ENCODE data around the gene C1QL2.

The C1QL2 gene

DNA sequence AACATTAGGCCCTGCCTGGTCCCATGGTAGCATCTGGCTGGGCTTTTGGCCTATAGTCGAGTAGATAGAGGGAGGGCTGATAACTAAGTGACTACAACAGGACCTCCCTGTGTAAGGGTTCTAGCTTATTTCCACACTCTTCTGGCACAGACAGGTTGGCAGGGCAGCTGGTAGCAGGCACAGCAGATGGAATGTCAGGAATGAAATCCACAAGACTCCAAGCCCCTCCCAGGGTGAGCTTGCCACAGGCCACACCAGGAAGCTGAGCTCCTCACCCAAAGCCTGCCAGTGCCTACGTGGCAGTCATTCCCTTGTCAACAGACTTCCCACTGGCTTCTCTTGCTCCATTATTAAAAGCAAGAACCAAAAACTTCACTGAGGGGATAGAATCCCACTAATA, 20.7 kb upstream of the C1QL2 start:
- no peak overlapping the region for H2AFZ ChIP-seq (ENCODE audit: low read length, unreplicated experiment)
- H3K4me3 ChIP-seq (ENCODE audit: low read depth, low read length) = no peak overlapping the region
- no peaks in the 10 kb centered on the region for H3K36me3 ChIP-seq (ENCODE audit: insufficient read depth, low read length)
- H3K4me1 ChIP-seq (ENCODE audit: control insufficient read depth, insufficient read depth, low read length, unreplicated experiment) = peaks cover 8% of the 10 kb centered on the region
- no peak overlapping the region for H3K27ac ChIP-seq (ENCODE audit: low read depth, low read length)
- no peaks in the 10 kb centered on the region for H3K27me3 ChIP-seq (ENCODE audit: insufficient read depth, low read length)
- H3K79me2 ChIP-seq (ENCODE audit: control insufficient read depth, insufficient read depth, low read length, unreplicated experiment) = no peaks in the 10 kb centered on the region

DNA sequence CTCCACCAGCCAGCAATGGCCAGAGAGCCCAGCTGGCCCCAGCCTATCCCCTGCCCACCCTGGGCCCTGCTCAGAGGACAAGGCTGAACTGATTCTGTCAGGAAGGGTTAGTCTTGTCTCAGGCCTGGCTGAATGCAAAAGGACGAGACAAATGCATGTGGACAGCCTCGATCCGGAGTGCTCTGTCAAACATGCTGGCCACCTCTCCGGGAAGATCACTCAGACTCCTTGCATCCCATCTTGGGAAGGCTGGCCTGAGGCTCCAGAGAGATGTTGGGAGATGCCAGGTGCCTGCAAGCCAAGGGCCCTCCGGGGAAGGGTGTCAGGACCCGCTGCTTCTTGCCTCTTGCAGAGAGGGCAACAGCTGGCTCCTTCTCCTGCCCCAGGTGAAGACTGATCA, 20.2 kb upstream of the C1QL2 start:
- no peaks in the 10 kb centered on the region for H3K27me3 ChIP-seq (ENCODE audit: insufficient read depth, low read length)
- H3K4me1 ChIP-seq (ENCODE audit: control insufficient read depth, insufficient read depth, low read length, unreplicated experiment) = peaks cover 8% of the 10 kb centered on the region
- no peak overlapping the region for H3K4me3 ChIP-seq (ENCODE audit: low read depth, low read length)
- no peak overlapping the region for H2AFZ ChIP-seq (ENCODE audit: low read length, unreplicated experiment)
- H3K79me2 ChIP-seq (ENCODE audit: control insufficient read depth, insufficient read depth, low read length, unreplicated experiment) = no peaks in the 10 kb centered on the region
- H3K36me3 ChIP-seq (ENCODE audit: insufficient read depth, low read length) = no peaks in the 10 kb centered on the region
- no peak overlapping the region for H3K27ac ChIP-seq (ENCODE audit: low read depth, low read length)

DNA sequence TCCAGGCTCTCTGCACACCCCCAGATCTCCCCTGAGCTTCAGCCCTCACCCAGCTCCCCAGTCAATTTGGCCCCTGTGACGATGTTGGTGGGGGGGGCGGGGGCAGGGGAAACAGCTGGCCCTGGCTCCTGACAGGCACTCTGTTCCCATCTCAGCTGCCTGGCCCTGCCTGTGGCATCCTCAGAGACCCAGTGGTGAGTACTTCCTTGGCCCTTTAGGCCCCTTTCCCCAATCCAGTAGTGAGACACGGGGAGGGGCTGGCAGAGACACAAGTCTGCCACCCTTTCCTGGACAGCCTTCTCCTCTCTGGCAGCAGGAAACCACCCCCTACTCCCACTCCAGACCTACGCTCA, 19.3 kb upstream of the C1QL2 start:
- no peaks in the 10 kb centered on the region for H3K36me3 ChIP-seq (ENCODE audit: insufficient read depth, low read length)
- no peak overlapping the region for H2AFZ ChIP-seq (ENCODE audit: low read length, unreplicated experiment)
- no peak overlapping the region for H3K27ac ChIP-seq (ENCODE audit: low read depth, low read length)
- H3K27me3 ChIP-seq (ENCODE audit: insufficient read depth, low read length) = no peaks in the 10 kb centered on the region
- H3K4me1 ChIP-seq (ENCODE audit: control insufficient read depth, insufficient read depth, low read length, unreplicated experiment) = peaks cover 8% of the 10 kb centered on the region
- H3K4me3 ChIP-seq (ENCODE audit: low read depth, low read length) = no peak overlapping the region
- no peaks in the 10 kb centered on the region for H3K79me2 ChIP-seq (ENCODE audit: control insufficient read depth, insufficient read depth, low read length, unreplicated experiment)

DNA sequence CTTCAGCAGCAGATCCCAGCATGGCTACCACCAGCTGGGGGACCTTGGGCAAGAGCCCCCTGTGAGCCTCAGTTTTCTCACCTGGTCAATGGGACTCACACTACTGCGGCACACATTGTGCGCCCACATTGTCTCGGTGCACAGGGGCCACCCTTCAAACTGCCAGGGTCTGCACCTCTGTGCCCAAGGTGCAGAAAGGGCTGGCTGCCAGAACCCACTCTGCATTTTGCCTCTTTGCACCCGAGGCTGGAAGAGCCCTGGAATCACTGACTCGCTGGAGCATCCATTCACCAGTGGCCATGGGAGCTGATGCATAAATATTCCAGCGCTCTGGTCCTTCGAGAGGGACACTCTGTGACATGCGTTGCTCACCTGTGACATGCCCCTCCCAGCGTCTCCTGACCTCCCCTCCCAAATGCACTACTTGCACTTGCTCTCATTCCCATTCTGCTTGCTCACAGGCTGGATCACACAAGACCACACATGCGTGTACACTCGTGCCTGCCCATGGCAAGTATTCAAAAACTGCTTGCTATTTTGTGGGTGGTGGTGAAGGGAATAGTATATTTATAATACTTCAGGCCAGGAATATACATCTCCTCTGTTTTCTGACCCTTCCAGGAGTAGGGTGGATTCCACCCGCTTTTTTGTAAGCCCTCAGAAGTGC, 18.8 kb upstream of the C1QL2 start:
- Histone ChIP-seq H3K36me3 (ENCODE audit: insufficient read depth, low read length) (no peaks in the 10 kb centered on the region), H3K4me3 (ENCODE audit: low read depth, low read length) (no peak overlapping the region), H3K27ac (ENCODE audit: low read depth, low read length) (no peak overlapping the region), H3K4me1 (ENCODE audit: control insufficient read depth, insufficient read depth, low read length, unreplicated experiment) (peaks cover 8% of the 10 kb centered on the region), H3K27me3 (ENCODE audit: insufficient read depth, low read length) (no peaks in the 10 kb centered on the region), H2AFZ (ENCODE audit: low read length, unreplicated experiment) (no peak overlapping the region), H3K79me2 (ENCODE audit: control insufficient read depth, insufficient read depth, low read length, unreplicated experiment) (no peaks in the 10 kb centered on the region)

DNA sequence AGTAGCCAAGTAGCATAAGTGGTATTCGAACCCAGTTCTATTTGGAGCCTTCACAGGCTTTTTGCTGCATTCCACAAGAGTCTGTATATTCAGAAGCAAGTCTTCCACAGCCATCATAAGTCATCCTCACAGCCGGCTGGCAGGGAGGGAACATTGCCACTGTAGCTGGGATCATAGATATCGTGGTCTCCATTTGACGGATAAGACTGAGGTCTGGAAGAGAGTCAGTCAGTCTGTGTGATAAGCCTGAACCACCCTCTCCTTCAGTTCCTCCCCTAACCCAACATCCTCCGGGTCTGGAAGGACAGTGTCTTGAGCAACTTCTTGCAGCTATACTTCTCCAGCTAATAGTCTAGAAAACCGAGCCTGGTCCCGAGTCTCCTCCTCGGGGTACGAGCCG, 17.0 kb upstream of the C1QL2 start:
- H3K4me1 ChIP-seq (ENCODE audit: control insufficient read depth, insufficient read depth, low read length, unreplicated experiment) = peaks cover 8% of the 10 kb centered on the region

DNA sequence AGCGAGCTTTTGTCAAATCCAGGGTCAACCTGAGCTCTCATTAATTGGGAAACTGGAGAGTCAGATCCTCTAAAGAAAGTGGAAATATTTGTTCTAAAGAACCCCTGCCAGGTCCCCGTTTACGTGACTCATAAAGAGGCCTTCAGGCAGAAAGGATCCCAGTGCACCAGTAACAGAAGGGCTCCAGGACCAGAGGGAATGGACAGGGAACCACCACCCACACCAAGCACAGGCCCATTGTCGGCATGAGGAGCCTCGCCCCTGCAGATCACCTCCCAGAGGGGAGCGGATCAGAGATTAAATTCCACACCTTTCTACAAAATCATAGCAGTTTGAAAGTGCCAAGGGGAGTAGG, 16.4 kb upstream of the C1QL2 start:
- H2AFZ ChIP-seq (ENCODE audit: low read length, unreplicated experiment) = no peak overlapping the region

More for the DNA sequence above, 17.0 kb upstream of the C1QL2 start:
- H2AFZ ChIP-seq (ENCODE audit: low read length, unreplicated experiment) = no peak overlapping the region
- H3K4me3 ChIP-seq (ENCODE audit: low read depth, low read length) = no peak overlapping the region
- no peak overlapping the region for H3K27ac ChIP-seq (ENCODE audit: low read depth, low read length)
- H3K36me3 ChIP-seq (ENCODE audit: insufficient read depth, low read length) = no peaks in the 10 kb centered on the region
- no peaks in the 10 kb centered on the region for H3K79me2 ChIP-seq (ENCODE audit: control insufficient read depth, insufficient read depth, low read length, unreplicated experiment)
- peaks cover 3% of the 10 kb centered on the region; the same call in 1 of the 2 replicates for H3K27me3 ChIP-seq (ENCODE audit: insufficient read depth, low read length)

DNA sequence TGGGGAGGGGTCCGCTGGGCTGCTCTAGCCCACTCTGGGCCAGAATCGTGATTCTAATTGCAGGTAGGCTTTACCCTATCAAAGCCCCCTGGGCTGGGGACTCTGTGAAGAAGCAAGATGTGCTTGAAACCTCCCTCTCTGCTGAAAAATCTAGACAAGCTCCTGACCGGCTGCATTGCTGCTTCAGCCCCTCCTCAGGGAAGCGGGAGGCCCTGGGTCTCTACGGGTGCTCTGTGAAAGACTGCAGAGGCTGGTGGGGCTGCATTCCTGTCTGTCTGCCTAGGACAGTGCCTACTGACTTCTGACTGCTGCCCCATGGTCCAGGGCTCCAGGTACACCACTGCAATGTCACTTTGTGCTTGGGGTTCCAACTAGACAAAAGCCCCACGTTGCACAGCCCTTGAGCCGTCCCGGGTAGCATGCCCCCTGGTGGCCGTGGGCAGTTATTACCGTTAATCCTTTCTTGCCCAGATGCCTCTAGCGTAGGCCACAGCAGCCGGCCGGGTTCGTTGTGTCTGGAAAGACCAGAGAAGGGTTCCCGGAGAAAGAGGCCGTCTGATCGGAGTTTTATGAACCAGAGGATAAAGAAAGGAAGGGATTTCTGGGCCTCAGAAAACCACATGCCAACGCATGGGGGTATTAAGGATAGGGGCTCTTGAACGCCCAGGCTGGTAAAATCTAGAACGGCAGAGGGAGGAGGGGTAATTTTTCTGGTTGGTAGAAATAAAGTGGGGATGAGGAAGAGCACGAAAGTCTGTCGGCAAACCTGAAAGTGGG, 15.9 kb upstream of the C1QL2 start:
- peaks cover 11% of the 10 kb centered on the region; the same call in 1 of the 2 replicates for H3K27me3 ChIP-seq (ENCODE audit: insufficient read depth, low read length)
- H3K36me3 ChIP-seq (ENCODE audit: insufficient read depth, low read length) = no peaks in the 10 kb centered on the region
- peaks cover 4% of the 10 kb centered on the region for H3K4me1 ChIP-seq (ENCODE audit: control insufficient read depth, insufficient read depth, low read length, unreplicated experiment)
- no peak overlapping the region for H3K27ac ChIP-seq (ENCODE audit: low read depth, low read length)
- H3K79me2 ChIP-seq (ENCODE audit: control insufficient read depth, insufficient read depth, low read length, unreplicated experiment) = no peaks in the 10 kb centered on the region
- no peak overlapping the region for H2AFZ ChIP-seq (ENCODE audit: low read length, unreplicated experiment)
- no peak overlapping the region for H3K4me3 ChIP-seq (ENCODE audit: low read depth, low read length)

More for the DNA sequence above, 16.4 kb upstream of the C1QL2 start:
- peaks cover 5% of the 10 kb centered on the region; the same call in 1 of the 2 replicates for H3K27me3 ChIP-seq (ENCODE audit: insufficient read depth, low read length)
- peaks cover 8% of the 10 kb centered on the region for H3K4me1 ChIP-seq (ENCODE audit: control insufficient read depth, insufficient read depth, low read length, unreplicated experiment)
- no peaks in the 10 kb centered on the region for H3K36me3 ChIP-seq (ENCODE audit: insufficient read depth, low read length)
- no peak overlapping the region for H3K4me3 ChIP-seq (ENCODE audit: low read depth, low read length)
- no peak overlapping the region for H3K27ac ChIP-seq (ENCODE audit: low read depth, low read length)
- no peaks in the 10 kb centered on the region for H3K79me2 ChIP-seq (ENCODE audit: control insufficient read depth, insufficient read depth, low read length, unreplicated experiment)

DNA sequence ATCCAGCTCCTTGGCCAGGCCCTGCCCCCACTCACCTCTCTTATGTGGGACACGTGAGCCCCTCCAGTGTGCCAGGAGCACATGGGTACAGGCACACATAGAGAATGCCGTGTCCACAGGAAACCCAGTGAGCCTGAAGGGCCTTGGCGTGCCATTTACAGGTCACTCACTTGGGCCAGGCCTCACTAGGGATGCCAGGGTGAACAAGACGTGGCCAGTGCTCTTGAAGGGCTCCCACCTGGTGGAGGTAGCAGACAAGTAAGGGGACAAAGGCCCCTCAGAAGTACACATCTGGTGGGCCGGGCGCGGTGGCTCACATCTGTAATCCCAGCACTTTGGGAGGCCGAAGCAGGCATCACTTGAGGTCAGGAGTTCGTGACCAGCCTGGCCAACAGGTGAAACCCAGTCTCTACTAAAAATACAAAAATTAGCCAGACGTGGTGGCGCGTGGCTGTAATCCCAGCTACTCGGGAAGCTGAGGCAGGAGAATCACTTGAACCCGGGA, 15.1 kb upstream of the C1QL2 start:
- H3K4me1 ChIP-seq (ENCODE audit: control insufficient read depth, insufficient read depth, low read length, unreplicated experiment) = no peaks in the 10 kb centered on the region
- no peaks in the 10 kb centered on the region for H3K79me2 ChIP-seq (ENCODE audit: control insufficient read depth, insufficient read depth, low read length, unreplicated experiment)
- no peak overlapping the region for H2AFZ ChIP-seq (ENCODE audit: low read length, unreplicated experiment)
- no peak overlapping the region for H3K27ac ChIP-seq (ENCODE audit: low read depth, low read length)
- peaks cover 18% of the 10 kb centered on the region for H3K27me3 ChIP-seq (ENCODE audit: insufficient read depth, low read length)
- H3K4me3 ChIP-seq (ENCODE audit: low read depth, low read length) = no peak overlapping the region
- no peaks in the 10 kb centered on the region for H3K36me3 ChIP-seq (ENCODE audit: insufficient read depth, low read length)

DNA sequence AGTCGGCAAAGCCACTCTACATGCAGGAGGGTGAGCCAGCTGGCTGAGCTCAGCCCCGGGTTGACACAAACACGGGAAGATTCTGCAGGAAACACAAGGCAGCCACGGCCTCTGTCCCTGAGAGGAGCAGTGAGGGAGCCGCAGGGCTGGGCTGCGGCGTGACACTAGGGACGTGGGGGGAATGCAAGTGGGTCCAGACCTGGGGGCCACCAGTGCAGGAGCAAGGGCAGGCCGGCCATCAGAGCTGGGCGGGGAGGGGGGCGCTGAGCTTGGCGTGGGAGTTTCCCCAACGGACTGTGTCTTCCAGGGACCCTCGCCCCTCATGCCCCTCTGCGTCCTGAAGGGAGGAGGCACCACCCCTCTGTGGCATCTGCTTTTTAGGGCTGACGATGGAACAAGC, 12.0 kb upstream of the C1QL2 start:
- H2AFZ ChIP-seq (ENCODE audit: low read length, unreplicated experiment) = no peak overlapping the region
- no peaks in the 10 kb centered on the region for H3K36me3 ChIP-seq (ENCODE audit: insufficient read depth, low read length)
- no peak overlapping the region for H3K27ac ChIP-seq (ENCODE audit: low read depth, low read length)
- H3K79me2 ChIP-seq (ENCODE audit: control insufficient read depth, insufficient read depth, low read length, unreplicated experiment) = no peaks in the 10 kb centered on the region
- no peak overlapping the region for H3K4me3 ChIP-seq (ENCODE audit: low read depth, low read length)
- no peaks in the 10 kb centered on the region for H3K4me1 ChIP-seq (ENCODE audit: control insufficient read depth, insufficient read depth, low read length, unreplicated experiment)
- peaks cover 31% of the 10 kb centered on the region for H3K27me3 ChIP-seq (ENCODE audit: insufficient read depth, low read length)

DNA sequence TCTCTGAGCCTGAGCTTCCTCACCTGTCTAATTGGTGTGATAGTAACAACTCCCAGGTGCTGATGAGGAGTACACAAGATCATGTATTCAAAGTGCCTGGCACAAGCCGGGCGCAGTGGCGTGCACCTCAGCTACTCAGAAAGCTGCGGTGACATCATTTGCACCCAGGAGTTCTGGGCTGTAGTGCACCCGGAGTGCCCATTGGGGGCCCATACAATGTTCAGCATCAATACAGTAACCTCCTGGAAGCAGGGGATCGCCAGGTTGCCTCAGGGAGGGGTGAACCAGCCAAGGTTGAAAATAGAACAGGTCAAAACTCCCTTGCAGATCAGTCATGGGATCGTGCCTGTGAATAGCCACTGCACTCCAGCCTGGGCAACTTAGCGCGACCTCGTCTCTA, 11.2 kb upstream of the C1QL2 start:
- peaks cover 36% of the 10 kb centered on the region for H3K27me3 ChIP-seq (ENCODE audit: insufficient read depth, low read length)

More for the DNA sequence above, 11.2 kb upstream of the C1QL2 start:
- Histone ChIP-seq H3K27ac (ENCODE audit: low read depth, low read length) (no peak overlapping the region), H3K4me1 (ENCODE audit: control insufficient read depth, insufficient read depth, low read length, unreplicated experiment) (no peaks in the 10 kb centered on the region), H2AFZ (ENCODE audit: low read length, unreplicated experiment) (no peak overlapping the region), H3K79me2 (ENCODE audit: control insufficient read depth, insufficient read depth, low read length, unreplicated experiment) (no peaks in the 10 kb centered on the region), H3K36me3 (ENCODE audit: insufficient read depth, low read length) (no peaks in the 10 kb centered on the region), H3K4me3 (ENCODE audit: low read depth, low read length) (no peak overlapping the region)
